ENCODE measurements around the gene SPATA13. TPM values are rescaled to one million over a fixed set of nuclear protein-coding genes. Genes with fewer than 3 reads are reported as not detected.

The SPATA13 gene
- total RNA-seq, 1 donor from 2014 or later, result 38.2 TPM

DNA sequence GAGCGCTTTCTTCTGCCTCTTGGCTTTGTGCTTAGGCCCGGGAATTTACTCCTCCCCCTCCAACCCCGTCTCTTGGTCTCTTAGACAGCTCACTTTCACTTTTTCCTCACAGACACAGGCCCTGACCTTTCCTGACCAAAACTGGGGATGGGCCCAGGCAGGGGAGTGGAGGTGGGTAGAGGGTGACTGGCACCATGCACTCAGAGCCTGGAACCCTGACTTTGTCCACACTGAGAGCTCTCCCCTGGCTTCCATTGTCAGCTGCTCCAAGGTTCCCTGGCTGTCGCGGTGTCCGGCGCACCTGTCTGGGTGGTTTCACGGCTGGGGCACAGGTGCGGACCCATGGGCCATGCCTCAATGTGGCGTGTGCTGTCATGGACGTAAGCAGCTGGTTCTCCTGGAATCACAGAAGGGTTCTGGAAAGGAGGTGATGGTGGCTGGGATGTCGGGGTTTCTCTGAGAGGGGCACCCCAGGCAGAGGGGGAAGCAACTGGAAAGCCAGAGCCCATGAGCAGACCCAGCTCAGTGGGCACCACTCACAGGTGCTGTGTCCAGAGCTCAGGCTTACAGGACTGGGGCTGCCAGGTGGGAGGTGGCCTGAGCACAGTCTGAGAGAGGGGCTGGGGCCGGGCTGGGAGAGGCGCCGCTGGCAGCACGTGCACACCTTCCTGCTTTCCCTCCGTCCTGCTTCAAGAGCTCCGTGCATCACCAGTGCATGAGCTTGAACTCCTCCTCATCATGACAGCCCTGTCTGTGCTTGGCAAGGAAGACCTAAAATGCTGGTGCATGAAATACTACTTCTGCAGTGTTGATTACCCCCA is 120.9 kb downstream of the SPATA13 start:
- DNase-seq (ENCODE audit: low spot score in 2 of 2), result no peak
- Histone ChIP-seq H3K4me1 (no peaks in the 10 kb centered on the region), H3K27me3 (no peaks in the 10 kb centered on the region), H3K4me3 (no peak overlapping the region), H3K36me3 (peaks cover 9 to 15% of the 10 kb centered on the region in 2 donors), H3K9me3 (no peaks in the 10 kb centered on the region), H3K27ac (no peak overlapping the region)
- intact Hi-C loops (cut with DNase I), result no loop called here
- TF ChIP-seq, protein P1, sequence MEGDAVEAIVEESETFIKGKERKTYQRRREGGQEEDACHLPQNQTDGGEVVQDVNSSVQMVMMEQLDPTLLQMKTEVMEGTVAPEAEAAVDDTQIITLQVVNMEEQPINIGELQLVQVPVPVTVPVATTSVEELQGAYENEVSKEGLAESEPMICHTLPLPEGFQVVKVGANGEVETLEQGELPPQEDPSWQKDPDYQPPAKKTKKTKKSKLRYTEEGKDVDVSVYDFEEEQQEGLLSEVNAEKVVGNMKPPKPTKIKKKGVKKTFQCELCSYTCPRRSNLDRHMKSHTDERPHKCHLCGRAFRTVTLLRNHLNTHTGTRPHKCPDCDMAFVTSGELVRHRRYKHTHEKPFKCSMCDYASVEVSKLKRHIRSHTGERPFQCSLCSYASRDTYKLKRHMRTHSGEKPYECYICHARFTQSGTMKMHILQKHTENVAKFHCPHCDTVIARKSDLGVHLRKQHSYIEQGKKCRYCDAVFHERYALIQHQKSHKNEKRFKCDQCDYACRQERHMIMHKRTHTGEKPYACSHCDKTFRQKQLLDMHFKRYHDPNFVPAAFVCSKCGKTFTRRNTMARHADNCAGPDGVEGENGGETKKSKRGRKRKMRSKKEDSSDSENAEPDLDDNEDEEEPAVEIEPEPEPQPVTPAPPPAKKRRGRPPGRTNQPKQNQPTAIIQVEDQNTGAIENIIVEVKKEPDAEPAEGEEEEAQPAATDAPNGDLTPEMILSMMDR (IDR thresholded peaks at IDR 0.05), result no peak

DNA sequence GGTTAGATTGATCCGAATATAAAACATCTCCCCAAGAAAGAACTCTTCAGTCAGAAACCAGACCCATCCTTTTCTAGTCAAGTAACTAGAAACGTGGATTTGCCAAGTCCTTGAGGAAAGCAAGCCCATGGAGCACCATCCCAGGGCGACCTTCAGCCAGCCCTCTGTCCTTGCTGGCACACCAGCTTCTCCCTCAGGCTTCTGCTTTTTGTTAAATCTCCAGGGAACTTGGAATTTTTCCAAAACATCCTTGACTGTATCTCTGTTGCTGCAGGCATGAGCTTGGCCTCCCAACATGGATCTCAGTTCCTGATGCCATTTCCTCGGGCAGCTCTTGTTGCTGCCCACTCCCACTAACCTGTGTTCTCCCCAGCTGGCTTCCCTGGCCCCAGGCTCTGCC is 121.7 kb downstream of the SPATA13 start:
- intact Hi-C loops (cut with DNase I), result no loop called here
- Histone ChIP-seq H3K27me3 (no peaks in the 10 kb centered on the region), H3K27ac (no peak overlapping the region), H3K9me3 (no peaks in the 10 kb centered on the region), H3K4me1 (no peaks in the 10 kb centered on the region), H3K4me3 (no peak overlapping the region), H3K36me3 (peaks cover 17 to 24% of the 10 kb centered on the region in 2 donors)
- no peak for DNase-seq (ENCODE audit: low spot score in 2 of 2)
- TF ChIP-seq, protein P1 (IDR thresholded peaks at IDR 0.05), result no peak

DNA sequence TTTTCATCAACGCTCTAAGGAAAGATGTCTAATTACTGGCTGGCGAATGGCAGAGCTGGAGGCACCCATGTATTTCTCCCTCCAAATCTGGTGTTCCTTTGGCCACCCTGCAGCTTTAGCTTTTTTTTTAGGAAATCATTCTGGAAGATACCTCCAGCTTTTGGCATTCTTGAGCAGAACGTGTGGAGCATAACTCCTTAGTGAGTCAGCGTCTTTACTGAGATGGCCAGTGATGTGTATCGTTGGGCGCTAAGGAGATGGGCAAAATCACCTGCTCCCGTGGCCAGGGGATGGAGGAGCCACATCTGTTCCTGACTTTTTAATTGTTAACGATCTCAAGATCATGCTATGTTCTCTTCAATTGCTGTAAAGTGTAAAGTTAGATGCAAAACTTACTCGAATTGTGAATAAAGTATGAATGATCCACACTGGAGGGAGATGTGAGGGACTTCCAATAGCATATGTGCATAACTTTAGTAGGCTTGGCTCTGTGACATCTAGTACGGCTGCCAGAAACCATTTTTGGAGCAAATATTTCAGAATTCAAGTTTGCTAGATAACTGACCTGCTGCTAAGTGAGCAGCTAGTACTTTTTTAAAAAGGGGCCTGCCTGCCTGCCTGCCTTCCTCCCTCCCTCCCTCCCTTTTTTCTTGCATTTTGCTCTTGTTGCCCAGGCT is 124.5 kb downstream of the SPATA13 start:
- DNase-seq (ENCODE audit: low spot score in 2 of 2), result no peak
- peaks cover 28 to 31% of the 10 kb centered on the region in 2 donors for H3K36me3 ChIP-seq
- H3K9me3 ChIP-seq, result no peaks in the 10 kb centered on the region
- H3K4me3 ChIP-seq, result no peak overlapping the region
- no peaks in the 10 kb centered on the region for H3K4me1 ChIP-seq
- intact Hi-C loops (cut with DNase I), result no loop called here
- no peaks in the 10 kb centered on the region for H3K27me3 ChIP-seq
- TF ChIP-seq, protein P1 (IDR thresholded peaks at IDR 0.05), result no peak
- no peak overlapping the region for H3K27ac ChIP-seq

DNA sequence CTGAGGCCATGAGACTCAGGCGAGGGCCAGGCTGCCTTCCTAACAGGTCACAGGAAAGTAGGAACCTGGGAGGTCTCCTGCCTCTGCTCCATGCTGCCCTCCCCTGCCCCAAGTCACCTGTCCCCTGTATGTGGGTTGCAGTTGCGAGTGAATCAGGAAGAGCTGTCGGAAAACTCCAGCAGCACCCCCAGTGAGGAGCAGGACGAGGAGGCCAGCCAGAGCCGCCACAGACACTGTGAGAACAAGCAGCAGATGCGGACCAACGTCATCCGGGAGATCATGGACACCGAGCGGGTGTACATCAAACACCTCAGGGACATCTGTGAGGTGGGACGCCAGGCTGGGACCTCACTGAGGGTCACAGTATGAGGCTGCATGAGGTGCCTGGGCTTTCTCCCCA is 126.1 kb downstream of the SPATA13 start:
- peaks cover 40 to 42% of the 10 kb centered on the region in 2 donors for H3K36me3 ChIP-seq
- no peak overlapping the region for H3K4me3 ChIP-seq
- no peak overlapping the region for H3K27ac ChIP-seq
- TF ChIP-seq, protein P1 (IDR thresholded peaks at IDR 0.05), result no peak
- DNase-seq (ENCODE audit: low spot score in 2 of 2), result no peak
- H3K27me3 ChIP-seq, result no peaks in the 10 kb centered on the region
- H3K4me1 ChIP-seq, result no peaks in the 10 kb centered on the region
- no peaks in the 10 kb centered on the region for H3K9me3 ChIP-seq
- intact Hi-C loops (cut with DNase I), result no loop called here

DNA sequence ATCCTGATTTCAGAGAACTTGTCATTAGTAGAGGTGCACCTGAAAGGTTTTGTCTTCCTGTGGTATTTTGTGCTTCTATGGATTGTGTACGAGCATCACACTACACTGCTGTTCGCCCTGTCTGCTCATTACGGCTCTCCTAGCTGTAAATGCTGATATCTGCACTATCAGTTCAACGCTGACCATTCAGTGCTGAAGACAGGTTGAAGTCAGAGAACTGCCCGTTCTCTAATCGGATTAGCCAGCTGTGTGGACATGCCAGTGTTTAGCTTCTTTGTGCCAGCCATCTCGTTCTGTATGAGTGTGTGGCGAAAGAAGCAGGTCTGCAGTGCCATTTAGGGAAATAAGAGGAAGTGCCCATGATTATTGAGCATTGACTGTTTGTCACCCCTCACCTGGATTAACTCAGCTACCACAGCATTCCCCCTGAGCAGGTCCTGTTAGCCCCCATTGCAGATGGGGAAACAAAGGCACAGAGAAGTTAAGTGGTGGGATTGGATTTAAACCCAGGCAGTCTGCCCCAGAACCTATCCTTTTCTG is 127.3 kb downstream of the SPATA13 start:
- Histone ChIP-seq H3K4me3 (no peak overlapping the region), H3K27me3 (no peaks in the 10 kb centered on the region), H3K9me3 (no peaks in the 10 kb centered on the region), H3K27ac (peak overlapping the region in 1 of 2 donors; percentile 53), H3K36me3 (peaks cover 45 to 52% of the 10 kb centered on the region in 2 donors), H3K4me1 (no peaks in the 10 kb centered on the region)
- intact Hi-C loops (cut with DNase I), result no loop called here
- no peak for DNase-seq (ENCODE audit: low spot score in 2 of 2)
- TF ChIP-seq, protein P1 (IDR thresholded peaks at IDR 0.05), result no peak

Measured in ascending aorta (tissue), 2 donors.